Neural cell (in vitro differentiated cells): ENCODE data around the gene WDR36. TPM values are rescaled to one million over a fixed set of nuclear protein-coding genes. Genes with fewer than 3 reads are reported as not detected.

Experiments used
- H2AFZ ChIP-seq: fragments of 200-600, 300-800 bp; sonication (generic), shearing (Covaris generic); 2 replicates; pipeline ENCODE4 v1.6.0; 2014; ENCODE audit warnings: low read depth, mild to moderate bottlenecking, antibody characterized with exemption, low read length, moderate library complexity
- H3F3A ChIP-seq: fragments of 200-600 bp; shearing (Covaris generic); 2 replicates; pipeline ENCODE4 v1.6.1; 2016; ENCODE audit warnings: mild to moderate bottlenecking, moderate library complexity, mixed read lengths, antibody characterized with exemption, low read length; ENCODE audit not compliant: insufficient read depth, poor library complexity, severe bottlenecking
- H3K27ac ChIP-seq: fragments of 200-600, 300-800 bp; sonication (generic), shearing (Covaris generic); 2 replicates; pipeline ENCODE4 v1.5.1; 2014; ENCODE audit warnings: mild to moderate bottlenecking, low read length, moderate library complexity
- H3K27me3 ChIP-seq: fragments of 300-800, 200-600 bp; sonication (generic), shearing (Covaris generic); 2 replicates; pipeline ENCODE4 v1.6.0; 2014; ENCODE audit warnings: mild to moderate bottlenecking, low read depth, low read length, moderate library complexity; ENCODE audit not compliant: insufficient read depth
- H3K36me3 ChIP-seq: fragments of 300-800, 200-600 bp; sonication (generic), shearing (Covaris generic); 2 replicates; pipeline ENCODE4 v1.5.1; 2014; ENCODE audit warnings: mild to moderate bottlenecking, antibody characterized with exemption, low read length, moderate library complexity; ENCODE audit not compliant: insufficient read depth
- H3K4me2 ChIP-seq: fragments of 300-800, 200-600 bp; sonication (generic), shearing (Covaris generic); 2 replicates; pipeline ENCODE4 v1.6.0; 2014; ENCODE audit warnings: mild to moderate bottlenecking, low read length
- H3K4me3 ChIP-seq: fragments of 300-800, 200-600 bp; sonication (generic), shearing (Covaris generic); 2 replicates; pipeline ENCODE4 v1.5.1; 2014; ENCODE audit warnings: mild to moderate bottlenecking, low read length, moderate library complexity
- H3K79me2 ChIP-seq: fragments of 200-600 bp; shearing (Covaris generic); replicated peaks from 2 replicates; pipeline ENCODE4 v1.6.0; 2014; ENCODE audit warnings: mild to moderate bottlenecking, low read length, moderate library complexity; ENCODE audit not compliant: insufficient read depth
- H3K9ac ChIP-seq: fragments of 300-800, 200-600 bp; sonication (generic), shearing (Covaris generic); 2 replicates; pipeline ENCODE4 v1.6.1; 2016; ENCODE audit warnings: mild to moderate bottlenecking, low read length, mixed read lengths
- H3K9me2 ChIP-seq: fragments of 200-600 bp; shearing (Covaris generic); 2 replicates; pipeline ENCODE4 v1.6.1; 2016; ENCODE audit warnings: mild to moderate bottlenecking, low read length, mixed read lengths; ENCODE audit not compliant: insufficient read depth
- H3K9me3 ChIP-seq: fragments of 200-600, 300-800 bp; sonication (generic), shearing (Covaris generic); 2 replicates; pipeline ENCODE4 v1.6.1; 2016; ENCODE audit warnings: mild to moderate bottlenecking, mixed run types, low read length, moderate library complexity, mixed read lengths
- H4K20me1 ChIP-seq: fragments of 200-600 bp; shearing (Covaris generic); 2 replicates; pipeline ENCODE4 v1.6.1; 2016; ENCODE audit warnings: mild to moderate bottlenecking, mixed run types; ENCODE audit not compliant: insufficient read depth
- EP300 ChIP-seq: fragments of 450-650 bp; conservative IDR thresholded peaks from 2 replicates; pipeline ENCODE4 v1.6.1; 2014; ENCODE audit warnings: antibody characterized with exemption, mild to moderate bottlenecking, moderate library complexity; ENCODE audit not compliant: poor library complexity, severe bottlenecking
- EZH2 ChIP-seq: fragments of 200-600, 300-800 bp; shearing (Covaris generic), sonication (generic); IDR thresholded peaks from 2 replicates; pipeline ENCODE4 v1.6.1; 2014; ENCODE audit warnings: antibody characterized with exemption, low read length, borderline replicate concordance, mild to moderate bottlenecking; ENCODE audit not compliant: insufficient read depth, poor library complexity, severe bottlenecking
- MXI1 ChIP-seq: fragments of 450-650 bp; conservative IDR thresholded peaks from 2 replicates; pipeline ENCODE4 v1.6.1; 2014; ENCODE audit warnings: antibody characterized with exemption, mild to moderate bottlenecking; ENCODE audit not compliant: poor library complexity, severe bottlenecking
- POLR2AphosphoS5 ChIP-seq: IDR thresholded peaks from 2 replicates; pipeline ENCODE4 v1.6.1; 2012
- RAD21 ChIP-seq: fragments of 450-650 bp; conservative IDR thresholded peaks from 2 replicates; pipeline ENCODE4 v1.6.1; 2014; ENCODE audit warnings: antibody characterized with exemption, mild to moderate bottlenecking, moderate library complexity
- REST ChIP-seq: IDR thresholded peaks from 2 replicates; pipeline ENCODE4 v1.6.1; 2012; ENCODE audit warnings: borderline replicate concordance
- SMC3 ChIP-seq: fragments of 450-650 bp; conservative IDR thresholded peaks from 2 replicates; pipeline ENCODE4 v1.6.1; 2014; ENCODE audit warnings: antibody characterized with exemption, mild to moderate bottlenecking, moderate library complexity; ENCODE audit not compliant: poor library complexity
- TAF1 ChIP-seq: IDR thresholded peaks from 2 replicates; pipeline ENCODE4 v1.6.1; 2012; ENCODE audit warnings: low read depth
- polyA plus RNA-seq: library from polyadenylated mRNA; depleted of rRNA; stranded (reverse); fragments of >200 nt; gene quantifications from 2 replicates; pipeline ENCODE4 v1.2.3, GENCODE V29; 2014
- TF ChIP-seq, protein P1 (sequence below): fragments of 450-650 bp; IDR thresholded peaks from 2 replicates; pipeline ENCODE4 v1.5.1; 2014; ENCODE audit warnings: antibody characterized with exemption, mild to moderate bottlenecking, moderate library complexity; ENCODE audit not compliant: poor library complexity, severe bottlenecking

Gene WDR36
- polyA plus RNA-seq, 1 donor from 2014 or later = 25.8 TPM

DNA sequence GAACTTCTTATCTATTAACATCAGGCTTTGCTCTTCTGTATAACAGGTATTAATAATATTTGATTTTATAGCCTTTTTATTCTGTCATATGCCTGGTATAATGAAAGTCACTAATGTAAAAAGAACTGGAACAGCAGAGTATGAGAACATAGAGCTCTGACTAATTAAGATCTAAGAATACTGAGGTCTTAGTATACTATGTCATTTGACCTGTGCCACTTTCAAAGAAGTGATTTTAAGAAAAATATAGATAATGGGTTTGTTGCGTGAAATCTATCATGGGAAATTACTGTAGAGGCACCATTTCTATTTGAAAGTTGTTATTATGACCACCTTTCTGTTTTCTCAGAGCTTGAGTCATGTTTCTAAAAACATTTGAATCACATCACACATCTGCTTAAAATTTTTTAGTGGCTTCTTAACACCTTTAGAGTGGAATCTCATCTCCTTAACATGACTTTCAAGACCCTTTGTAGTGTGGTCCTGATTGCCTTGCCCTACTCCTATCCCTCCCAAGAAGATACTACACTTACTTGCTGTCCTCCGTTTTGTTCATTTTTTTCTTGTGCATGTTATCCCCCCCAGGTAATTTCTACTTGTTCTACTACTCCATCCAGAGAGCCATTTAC is 14.3 kb downstream of the WDR36 start:
- Histone ChIP-seq H3K4me3 (no peak overlapping the region), H3K4me2 (no peak overlapping the region), H3K9me3 (no peaks in the 10 kb centered on the region), H3K36me3 (peaks cover 9% of the 10 kb centered on the region), H3F3A (no peaks in the 10 kb centered on the region), H3K9ac (no peak overlapping the region), H3K27me3 (no peaks in the 10 kb centered on the region), H3K79me2 (no peaks in the 10 kb centered on the region), H3K27ac (no peak overlapping the region), H2AFZ (no peak overlapping the region), H4K20me1 (no peaks in the 10 kb centered on the region), H3K9me2 (no peaks in the 10 kb centered on the region)
- TF ChIP-seq EP300 = no peak
- TF ChIP-seq, protein P1, sequence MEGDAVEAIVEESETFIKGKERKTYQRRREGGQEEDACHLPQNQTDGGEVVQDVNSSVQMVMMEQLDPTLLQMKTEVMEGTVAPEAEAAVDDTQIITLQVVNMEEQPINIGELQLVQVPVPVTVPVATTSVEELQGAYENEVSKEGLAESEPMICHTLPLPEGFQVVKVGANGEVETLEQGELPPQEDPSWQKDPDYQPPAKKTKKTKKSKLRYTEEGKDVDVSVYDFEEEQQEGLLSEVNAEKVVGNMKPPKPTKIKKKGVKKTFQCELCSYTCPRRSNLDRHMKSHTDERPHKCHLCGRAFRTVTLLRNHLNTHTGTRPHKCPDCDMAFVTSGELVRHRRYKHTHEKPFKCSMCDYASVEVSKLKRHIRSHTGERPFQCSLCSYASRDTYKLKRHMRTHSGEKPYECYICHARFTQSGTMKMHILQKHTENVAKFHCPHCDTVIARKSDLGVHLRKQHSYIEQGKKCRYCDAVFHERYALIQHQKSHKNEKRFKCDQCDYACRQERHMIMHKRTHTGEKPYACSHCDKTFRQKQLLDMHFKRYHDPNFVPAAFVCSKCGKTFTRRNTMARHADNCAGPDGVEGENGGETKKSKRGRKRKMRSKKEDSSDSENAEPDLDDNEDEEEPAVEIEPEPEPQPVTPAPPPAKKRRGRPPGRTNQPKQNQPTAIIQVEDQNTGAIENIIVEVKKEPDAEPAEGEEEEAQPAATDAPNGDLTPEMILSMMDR = no peak

GRCh38 chr5:111107371-111107770 is 15.2 kb downstream of the WDR36 start:
- Histone ChIP-seq H3K79me2 (no peaks in the 10 kb centered on the region), H3K4me3 (no peak overlapping the region), H2AFZ (no peak overlapping the region), H3F3A (no peaks in the 10 kb centered on the region), H3K27ac (no peak overlapping the region), H3K36me3 (peaks cover 7% of the 10 kb centered on the region), H3K9me3 (no peaks in the 10 kb centered on the region), H4K20me1 (no peaks in the 10 kb centered on the region), H3K9me2 (no peaks in the 10 kb centered on the region), H3K27me3 (no peaks in the 10 kb centered on the region), H3K9ac (no peak overlapping the region), H3K4me2 (no peak overlapping the region)
- TF ChIP-seq, protein P1 = no peak
- TF ChIP-seq POLR2AphosphoS5 = no peak
- TF ChIP-seq TAF1 = no peak
- no peak for TF ChIP-seq EZH2
- TF ChIP-seq RAD21 = no peak

DNA sequence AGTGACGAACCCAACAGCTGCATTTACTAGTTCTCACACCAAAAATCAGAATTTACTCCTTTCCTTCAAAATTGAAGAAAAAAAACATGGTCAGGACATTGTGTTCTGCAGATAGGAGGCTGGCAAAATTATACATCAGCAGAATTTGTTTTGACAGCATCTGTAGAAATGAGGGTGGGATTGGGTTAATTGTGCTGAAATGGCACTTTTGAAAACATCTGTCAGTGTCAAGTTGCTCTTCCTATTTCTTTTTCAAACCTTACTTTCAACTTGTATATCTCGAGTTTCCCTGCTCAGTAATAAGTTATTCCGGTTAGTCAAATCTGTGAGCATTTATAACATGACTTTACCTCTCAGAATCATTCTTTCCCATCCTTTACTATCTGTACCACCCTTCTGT is 19.8 kb downstream of the WDR36 start:
- Histone ChIP-seq H3K36me3 (no peaks in the 10 kb centered on the region), H3K4me2 (no peak overlapping the region), H3F3A (no peaks in the 10 kb centered on the region), H3K27ac (no peak overlapping the region), H3K27me3 (no peaks in the 10 kb centered on the region), H3K9me2 (no peaks in the 10 kb centered on the region), H3K4me3 (no peak overlapping the region), H3K9ac (no peak overlapping the region), H2AFZ (no peak overlapping the region), H3K9me3 (no peaks in the 10 kb centered on the region), H3K79me2 (no peaks in the 10 kb centered on the region), H4K20me1 (no peaks in the 10 kb centered on the region)
- no peak for TF ChIP-seq MXI1
- TF ChIP-seq EZH2 = no peak
- no peak for TF ChIP-seq SMC3
- TF ChIP-seq TAF1 = no peak
- no peak for TF ChIP-seq EP300
- TF ChIP-seq RAD21 = no peak
- no peak for TF ChIP-seq REST
- TF ChIP-seq, protein P1 = no peak
- TF ChIP-seq POLR2AphosphoS5 = no peak
